ENCODE data around the gene CPEB3.

Gene CPEB3

GRCh38 chr10:92014620-92015019 is 276.3 kb downstream of the CPEB3 start:
- no peak for DNase-seq

GRCh38 chr10:92011560-92012214 is 279.2 kb downstream of the CPEB3 start:
- no peak for DNase-seq

GRCh38 chr10:92010047-92010735 is 280.7 kb downstream of the CPEB3 start:
- DNase-seq: no peak

DNA sequence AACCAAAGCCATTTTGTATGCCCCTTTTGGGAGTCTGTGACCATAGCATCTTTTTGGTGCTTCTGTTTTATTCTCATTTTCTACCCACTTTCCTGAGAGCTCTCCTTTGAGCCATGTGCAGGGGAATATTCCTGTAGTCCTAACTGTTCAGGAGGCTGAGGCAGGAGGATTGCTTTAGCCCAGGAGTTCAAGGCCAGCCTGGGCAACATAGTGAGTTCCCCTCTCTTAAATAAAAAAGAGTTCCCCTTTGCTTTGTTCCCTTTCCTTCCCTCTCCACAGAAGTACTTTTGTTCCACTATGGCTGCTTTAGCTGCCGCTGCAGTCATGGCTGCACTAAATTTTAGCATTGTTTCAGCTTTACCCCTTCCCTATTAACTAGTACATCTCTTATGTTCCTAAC is 281.4 kb downstream of the CPEB3 start:
- DNase-seq: no peak

- no peak for DNase-seq
Observed at GRCh38 chr10:92005978-92006377, 284.9 kb downstream of the CPEB3 start.

- DNase-seq: no peak
Observed at GRCh38 chr10:92003258-92003657, 287.6 kb downstream of the CPEB3 start.

DNA sequence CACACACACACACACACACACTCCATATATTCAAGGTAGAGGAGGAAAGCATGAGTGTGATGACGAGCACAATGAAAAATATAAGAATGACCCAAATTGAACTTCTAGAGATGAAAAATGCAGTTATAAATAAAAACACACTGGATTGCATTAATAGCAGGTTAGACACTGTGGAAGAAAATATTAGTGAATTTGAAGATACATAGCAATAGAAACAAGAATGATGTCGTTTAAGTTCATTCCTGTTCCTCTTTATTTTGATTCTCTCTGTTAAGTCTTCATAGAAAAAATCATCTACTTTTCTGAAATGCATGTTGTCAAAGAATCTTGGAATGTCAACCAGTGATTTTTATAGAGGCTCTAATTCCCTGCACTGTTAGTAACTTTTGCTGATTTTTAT is 288.9 kb downstream of the CPEB3 start:
- DNase-seq: no peak

GRCh38 chr10:92001581-92001980 is 289.3 kb downstream of the CPEB3 start:
- DNase-seq: no peak
